Breast epithelium (tissue), 3 donors: ENCODE measurements around the gene TRAF3.

Experiments
- POLR2AphosphoS5 ChIP-seq, 3 donors: sonication (generic); formaldehyde crosslinking; IDR thresholded peaks; one replicate each; pipeline ENCODE4 v1.6.1; 2017; ENCODE audit warnings: antibody characterized with exemption in 3 of 3
- TF ChIP-seq, protein P1 (sequence below), 3 donors: fragments of 450-650 bp; IDR thresholded peaks; one replicate each; pipeline ENCODE4 v1.5.1; 2016 to 2017; ENCODE audit warnings: antibody characterized with exemption in 3 of 3, mild to moderate bottlenecking in 3 of 3, moderate library complexity in 3 of 3

DNA sequence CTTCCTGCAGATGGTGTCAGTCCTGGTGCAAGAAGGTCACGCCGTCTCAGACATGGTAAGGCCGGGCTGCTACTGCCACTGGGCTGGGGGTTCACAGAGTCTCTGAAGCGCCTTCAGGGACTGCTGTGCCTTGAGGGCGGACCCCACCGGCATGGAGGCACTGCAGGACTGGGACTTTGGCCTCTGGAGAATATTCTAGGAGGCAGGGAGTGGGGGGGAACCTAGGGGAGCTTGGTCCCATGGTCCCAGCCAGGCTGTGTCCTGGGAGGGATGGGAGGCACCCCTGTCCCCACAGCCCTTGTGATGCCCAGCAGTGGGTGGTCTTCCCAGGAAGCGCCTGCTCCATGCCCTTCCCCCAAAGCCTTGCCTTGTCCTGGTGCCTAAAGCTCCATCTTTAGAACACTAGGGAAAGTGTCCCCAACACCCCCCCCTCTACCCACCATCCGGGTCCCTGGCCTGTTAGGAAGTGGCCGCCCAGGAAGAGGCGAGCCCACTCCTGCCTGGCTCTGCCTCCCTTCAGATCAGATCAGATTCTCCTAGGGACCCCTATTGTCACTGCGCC lies 146.8 kb downstream of the TRAF3 start:
- no peak for TF ChIP-seq POLR2AphosphoS5 (IDR thresholded peaks at IDR 0.05)
- TF ChIP-seq, protein P1, sequence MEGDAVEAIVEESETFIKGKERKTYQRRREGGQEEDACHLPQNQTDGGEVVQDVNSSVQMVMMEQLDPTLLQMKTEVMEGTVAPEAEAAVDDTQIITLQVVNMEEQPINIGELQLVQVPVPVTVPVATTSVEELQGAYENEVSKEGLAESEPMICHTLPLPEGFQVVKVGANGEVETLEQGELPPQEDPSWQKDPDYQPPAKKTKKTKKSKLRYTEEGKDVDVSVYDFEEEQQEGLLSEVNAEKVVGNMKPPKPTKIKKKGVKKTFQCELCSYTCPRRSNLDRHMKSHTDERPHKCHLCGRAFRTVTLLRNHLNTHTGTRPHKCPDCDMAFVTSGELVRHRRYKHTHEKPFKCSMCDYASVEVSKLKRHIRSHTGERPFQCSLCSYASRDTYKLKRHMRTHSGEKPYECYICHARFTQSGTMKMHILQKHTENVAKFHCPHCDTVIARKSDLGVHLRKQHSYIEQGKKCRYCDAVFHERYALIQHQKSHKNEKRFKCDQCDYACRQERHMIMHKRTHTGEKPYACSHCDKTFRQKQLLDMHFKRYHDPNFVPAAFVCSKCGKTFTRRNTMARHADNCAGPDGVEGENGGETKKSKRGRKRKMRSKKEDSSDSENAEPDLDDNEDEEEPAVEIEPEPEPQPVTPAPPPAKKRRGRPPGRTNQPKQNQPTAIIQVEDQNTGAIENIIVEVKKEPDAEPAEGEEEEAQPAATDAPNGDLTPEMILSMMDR (IDR thresholded peaks at IDR 0.05) = no peak
